GM19397 (cell line): ENCODE results near the gene ALOX5.
"Not testable (repeated sequence)": the region's sequence is repeated elsewhere in the genome, so short reads cannot be mapped to it uniquely, and the experiment has no call there.

ENCODE experiments used
- ATAC-seq: cut with Tn5 transposase; IDR thresholded peaks from one replicate; pipeline ENCODE4 v1.9.1; 2021; ENCODE audit warnings: mild to moderate bottlenecking, moderate library complexity; ENCODE audit not compliant: unreplicated experiment

Gene ALOX5

DNA sequence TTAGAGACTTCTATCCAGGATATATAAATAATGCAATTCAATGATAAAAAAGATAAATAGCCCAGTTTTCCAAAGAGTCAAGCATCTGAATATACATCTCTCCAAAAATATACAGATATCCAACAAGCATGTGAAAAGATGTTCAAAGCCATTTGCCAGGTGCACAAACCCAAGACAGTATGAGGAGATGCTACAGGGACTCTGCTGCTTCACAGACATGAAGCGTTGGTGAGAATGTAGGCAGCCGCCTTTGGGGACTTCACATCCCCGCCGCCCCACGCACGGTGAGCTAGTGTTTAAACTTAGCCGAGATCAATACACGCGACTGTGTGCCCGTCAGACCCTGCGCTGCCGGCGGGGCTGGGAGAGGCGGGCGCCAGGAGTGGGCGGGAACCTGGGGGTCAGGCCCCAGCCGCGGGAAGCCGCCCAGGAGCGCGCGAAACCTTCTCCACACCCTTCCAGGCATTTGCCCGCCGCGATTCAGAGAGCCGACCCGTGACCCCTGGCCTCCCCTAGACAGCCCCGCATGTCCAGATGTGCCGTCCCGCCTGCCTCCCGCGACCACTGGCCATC is 927 bp upstream of the ALOX5 start:
- ATAC-seq = peak; percentile 44

DNA sequence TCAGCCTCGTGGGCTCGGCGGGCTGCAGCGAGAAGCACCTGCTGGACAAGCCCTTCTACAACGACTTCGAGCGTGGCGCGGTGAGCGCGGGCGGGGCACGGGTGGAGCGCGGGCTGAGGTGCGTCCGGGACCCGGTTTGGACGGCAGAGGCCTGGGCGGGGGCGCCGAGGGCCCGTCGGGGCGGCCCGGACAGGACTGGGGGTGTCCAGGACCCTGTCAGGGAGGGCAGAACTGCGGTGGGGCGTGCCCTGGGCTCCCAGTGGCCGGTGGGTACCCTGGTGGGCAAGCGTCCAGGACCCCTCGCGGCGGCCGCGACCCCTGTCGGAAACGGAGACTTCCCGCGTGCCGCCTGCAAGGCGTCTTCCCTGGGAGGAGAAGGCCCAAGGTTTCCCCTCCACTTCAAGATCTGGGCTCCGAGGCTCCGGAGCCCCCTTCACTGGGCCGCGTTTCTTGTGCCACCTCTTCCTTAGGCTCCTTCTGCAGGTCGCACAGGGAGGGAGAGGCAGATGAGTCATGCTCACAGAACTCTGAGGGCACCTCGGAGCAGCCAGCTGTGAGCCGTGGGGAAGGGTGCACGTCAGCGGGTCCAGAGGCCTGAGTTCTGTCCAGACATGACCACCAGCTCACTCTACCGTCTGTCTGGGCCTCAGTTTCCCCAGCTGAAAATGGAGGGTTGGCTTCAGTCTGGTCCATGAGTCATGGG is 485 bp downstream of the ALOX5 start:
- ATAC-seq = no peak

DNA sequence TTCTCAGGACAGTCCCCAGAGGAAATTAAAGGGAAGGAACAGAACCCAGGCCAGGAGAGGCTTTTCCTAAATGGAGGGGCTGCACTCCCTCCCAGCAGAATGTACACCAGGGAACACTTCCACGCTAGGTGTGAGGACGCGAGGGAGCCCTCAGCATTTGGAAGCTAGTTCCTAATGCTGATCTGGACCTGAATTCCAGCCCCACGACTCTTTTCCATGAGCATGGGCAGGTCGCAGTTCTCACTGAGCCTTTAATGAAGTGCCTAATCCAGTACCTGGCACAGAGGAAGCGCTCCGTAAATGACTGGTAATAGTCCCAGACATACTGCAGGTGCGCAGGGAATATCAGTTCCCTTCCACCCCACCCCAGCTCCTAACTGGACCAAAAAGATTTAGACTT is 1.1 kb downstream of the ALOX5 start:
- ATAC-seq = no peak

DNA sequence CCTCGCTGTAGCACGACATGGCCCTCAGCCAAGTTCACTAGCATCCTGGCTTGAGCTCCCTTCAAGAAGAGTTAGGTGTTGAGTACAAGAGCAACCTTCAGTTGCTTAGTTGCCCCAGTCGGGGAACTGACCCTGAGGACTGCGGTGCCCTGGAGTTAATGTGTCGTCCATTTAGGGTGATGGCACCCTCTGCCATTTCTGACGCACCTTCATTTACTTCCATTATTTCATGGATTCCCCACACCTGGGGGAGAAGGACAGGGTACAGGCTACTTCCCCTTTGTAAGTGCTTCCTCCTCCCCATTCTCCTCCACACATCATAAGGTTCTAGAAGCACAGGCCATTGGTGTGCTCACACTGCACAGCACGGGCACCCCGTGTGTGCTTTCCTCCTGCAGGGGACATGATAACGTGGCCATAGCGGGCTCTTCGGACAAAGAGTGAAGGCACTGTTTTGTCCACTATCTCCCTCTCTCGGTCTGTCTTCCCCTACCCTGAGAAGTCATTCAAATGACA is 1.8 kb downstream of the ALOX5 start:
- ATAC-seq = no peak

DNA sequence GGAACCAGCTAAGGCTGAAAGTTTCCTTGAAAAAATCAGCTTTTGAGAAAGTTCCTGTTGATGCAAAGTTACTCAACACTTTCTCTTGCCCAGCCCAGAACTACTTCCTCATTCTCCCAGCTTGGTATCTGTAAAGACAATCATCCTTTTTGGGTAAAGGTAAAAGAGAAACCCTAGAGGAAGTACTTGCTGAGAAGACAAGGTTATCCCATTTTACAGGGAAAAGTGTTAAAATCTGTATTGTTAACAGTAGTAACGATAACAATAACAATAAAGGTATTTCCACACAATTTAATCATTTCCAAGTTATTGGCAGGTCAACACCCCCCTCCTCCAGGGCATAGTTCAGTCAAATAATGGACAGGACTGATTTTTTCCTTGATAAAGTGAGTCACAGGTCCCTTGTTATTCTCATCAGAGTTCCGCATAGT is 2.4 kb downstream of the ALOX5 start:
- no peak for ATAC-seq

DNA sequence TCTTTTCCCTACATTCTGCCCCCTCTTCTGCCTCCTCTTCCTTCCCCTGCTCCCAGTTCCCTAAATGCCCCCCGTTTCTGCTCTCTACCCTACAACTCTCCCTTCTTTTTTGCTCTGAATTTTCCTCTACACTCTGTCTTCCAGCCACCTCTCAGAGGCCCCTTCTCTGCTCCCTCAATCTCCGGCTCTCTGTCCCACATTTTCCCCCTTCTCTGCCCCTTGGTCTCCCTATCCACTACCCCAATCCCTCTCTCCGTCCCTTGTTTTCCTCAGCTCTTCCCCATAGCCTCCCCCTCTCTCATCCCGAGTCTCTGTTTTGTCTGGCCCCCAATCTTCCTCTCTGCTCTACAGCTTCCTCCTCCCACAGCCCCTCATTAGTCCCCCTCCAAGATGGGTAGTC is 3.3 kb downstream of the ALOX5 start:
- no peak for ATAC-seq

DNA sequence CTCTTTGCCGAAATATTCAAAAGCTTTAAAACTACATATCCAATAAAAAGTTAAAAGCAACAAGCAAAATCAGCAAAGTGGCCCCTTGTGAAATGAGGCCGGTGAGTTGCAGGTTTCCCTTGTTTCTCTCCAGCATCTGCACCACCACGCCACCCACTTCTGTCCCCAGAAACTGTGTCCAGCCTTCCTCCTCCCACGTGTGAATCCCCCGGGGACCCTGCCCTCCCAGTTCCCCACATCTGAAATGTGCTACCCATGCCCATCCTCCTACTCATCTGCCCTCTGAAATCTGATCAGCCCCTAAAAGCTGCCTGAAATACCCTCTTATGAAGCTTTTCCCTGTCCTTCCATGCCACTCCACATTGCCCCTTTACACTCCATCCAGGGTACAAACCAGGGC is 3.8 kb downstream of the ALOX5 start:
- ATAC-seq = no peak

DNA sequence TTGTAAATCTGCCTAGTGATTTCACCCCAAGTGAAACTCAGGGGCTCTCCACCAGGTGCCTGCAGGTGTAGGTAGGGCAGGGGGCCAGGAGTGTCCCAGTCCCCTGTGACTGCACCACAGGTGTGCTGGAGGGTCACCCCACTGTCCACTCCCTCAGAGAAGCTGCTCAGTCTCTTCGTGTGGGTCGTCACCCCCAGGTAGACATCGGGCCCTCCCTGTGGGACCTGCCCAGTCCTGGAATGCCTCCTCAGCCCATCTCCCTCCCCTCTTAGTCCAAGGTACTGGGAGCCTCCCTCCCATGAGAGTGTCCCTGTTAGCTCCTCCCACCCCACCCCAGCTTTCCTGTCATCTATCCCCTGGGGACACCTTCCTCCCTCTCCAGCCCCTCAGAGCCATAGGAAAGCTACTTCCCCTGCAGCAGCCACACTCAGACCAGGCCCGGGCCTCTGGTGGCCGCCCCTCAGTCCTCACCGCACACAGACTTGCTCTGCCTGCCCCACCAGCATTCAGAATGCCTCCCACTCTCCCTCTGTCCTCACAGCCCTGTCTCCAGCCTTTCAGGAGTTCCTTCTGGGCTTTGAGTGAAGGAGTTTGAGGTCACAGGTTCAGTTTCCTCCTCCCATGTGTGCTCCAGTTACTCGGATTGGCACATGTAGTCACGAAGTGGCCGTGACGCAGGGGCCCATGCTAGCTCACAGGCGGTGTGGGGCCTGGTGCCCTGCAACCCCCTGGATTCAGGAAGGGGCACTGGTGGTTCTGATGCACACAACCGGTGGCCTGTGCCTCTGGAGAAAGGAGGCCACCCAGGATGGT is 5.1 kb downstream of the ALOX5 start:
- no peak for ATAC-seq

DNA sequence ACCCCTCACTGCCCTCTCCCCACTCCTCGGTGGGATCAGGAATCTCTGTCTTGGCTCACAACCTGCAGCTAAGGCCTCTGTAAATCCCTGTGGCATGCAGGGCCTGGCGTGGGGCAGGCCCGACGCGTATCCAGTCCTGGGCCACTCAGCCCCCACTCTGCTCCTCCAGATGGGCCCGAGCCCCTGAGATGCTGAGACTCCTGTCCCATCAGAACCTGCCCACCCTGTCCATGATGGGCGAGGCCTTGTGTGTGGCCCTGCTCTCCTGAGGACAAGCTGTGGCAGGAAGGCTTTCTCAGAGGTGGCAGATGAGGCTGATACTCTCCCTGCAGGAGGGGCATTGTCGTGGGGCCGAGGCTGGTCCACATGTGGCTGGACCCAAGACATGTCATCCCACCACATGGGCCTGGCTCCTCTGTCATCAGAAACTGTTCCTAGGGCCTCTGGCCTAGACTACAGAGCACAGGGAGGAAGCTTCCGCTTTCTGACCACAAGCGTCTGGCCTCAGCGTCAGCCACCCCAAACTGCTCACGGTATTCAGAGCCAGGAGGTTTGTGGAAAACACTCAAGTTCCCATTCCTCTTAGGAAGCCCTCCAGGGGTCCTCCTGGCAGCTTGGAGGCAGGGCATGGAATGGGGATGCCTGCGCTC is 6.0 kb downstream of the ALOX5 start:
- no peak for ATAC-seq

DNA sequence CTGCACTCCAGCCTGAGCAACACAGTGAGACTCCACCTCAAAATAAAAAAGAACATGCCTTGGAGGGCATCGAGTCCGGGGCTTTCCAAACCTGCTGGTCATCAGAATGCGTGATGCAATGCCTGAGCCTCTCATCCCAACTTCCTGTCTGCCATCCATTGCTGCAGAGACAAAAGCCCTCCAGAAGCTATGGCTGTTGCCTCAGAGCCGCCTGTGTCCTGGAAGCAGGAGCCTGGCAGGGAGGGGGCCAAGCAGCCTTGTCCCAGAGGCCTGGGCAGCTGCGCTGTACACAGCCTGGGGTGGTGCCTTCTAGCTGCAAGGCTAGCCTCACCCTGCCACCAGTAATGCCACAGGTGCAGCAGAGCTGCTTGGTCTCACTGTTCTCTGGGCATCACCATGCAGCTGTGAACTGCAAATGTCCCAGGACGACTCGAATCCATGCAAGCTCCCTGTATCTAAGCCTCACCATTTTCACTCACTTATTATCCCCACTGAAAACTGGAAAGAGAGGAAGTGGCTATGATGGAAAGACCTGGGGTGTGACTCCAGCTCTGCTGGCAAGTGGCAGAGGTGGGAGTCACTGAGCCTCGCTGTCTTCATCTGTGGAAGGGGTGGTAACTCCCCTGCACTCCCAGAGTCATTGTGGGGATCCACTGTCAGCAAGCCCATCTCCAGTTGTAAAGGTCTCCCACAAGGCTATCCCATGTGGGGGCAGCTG is 7.0 kb downstream of the ALOX5 start:
- ATAC-seq = no peak

DNA sequence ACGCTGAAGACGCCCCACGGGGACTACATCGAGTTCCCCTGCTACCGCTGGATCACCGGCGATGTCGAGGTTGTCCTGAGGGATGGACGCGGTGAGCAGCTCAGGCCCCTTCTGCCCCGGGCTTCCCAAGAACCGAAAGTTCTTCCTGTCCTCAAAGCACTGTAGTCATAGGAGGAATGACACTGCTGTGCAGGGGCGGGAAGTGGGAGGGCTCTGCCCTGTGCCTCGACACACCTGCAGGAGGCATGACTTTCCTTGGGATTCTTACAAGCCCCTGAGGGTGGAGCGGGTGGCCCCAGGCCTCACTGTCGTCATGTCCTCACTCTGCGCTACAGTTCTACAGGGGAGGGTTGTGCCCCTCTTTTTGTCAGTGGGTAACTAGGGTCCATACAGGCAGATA is 8.6 kb downstream of the ALOX5 start:
- ATAC-seq = no peak

DNA sequence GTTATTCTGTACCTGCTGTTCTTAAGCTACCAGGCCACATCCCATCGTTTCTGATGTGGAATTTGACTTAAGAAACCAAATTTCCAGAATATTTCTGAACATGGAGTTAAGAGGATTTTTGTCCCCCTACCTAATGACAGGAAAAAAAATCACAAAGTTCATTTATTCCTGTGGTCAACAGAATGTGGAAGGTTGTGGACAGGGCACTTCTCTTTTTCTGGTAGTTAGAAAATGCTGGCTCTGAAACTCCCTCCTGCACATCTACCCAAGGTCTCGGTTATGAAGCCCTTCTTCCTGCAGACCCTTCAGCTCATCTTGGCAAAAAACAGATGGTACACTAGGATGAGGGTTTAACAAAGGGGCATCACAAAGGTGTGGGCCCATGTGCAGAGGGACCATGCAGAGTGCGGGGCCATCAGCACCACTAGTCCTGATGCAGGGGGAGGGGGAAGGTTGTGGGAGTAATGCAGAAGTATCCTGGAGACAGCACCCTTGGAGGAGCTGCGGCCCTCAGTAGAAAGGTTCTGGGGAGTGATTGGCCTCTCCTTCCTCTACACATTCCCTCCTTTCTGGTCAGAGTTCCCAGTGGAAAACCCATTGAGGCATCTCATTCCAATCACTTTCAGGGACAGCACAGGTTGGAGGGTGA is 9.8 kb downstream of the ALOX5 start:
- ATAC-seq = no peak

DNA sequence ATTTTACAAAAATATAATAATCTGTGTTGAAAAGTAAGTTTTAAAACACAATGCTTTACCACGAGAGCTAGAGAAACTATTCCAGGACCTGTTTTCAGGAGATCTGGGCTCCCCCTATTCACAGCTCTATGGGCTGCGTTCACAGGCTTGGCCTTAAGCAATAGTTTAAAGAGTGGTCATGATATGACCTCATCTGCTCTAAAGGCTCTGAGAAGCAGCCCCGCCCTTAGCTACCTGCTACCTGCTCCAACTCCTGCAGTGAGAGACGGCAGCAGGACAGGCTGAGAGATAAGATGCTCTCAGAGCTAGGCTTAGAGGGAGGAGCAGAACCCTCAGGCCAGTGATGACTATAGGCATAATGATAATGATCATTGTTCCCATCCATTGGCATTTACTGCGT is 12.6 kb downstream of the ALOX5 start:
- no peak for ATAC-seq

DNA sequence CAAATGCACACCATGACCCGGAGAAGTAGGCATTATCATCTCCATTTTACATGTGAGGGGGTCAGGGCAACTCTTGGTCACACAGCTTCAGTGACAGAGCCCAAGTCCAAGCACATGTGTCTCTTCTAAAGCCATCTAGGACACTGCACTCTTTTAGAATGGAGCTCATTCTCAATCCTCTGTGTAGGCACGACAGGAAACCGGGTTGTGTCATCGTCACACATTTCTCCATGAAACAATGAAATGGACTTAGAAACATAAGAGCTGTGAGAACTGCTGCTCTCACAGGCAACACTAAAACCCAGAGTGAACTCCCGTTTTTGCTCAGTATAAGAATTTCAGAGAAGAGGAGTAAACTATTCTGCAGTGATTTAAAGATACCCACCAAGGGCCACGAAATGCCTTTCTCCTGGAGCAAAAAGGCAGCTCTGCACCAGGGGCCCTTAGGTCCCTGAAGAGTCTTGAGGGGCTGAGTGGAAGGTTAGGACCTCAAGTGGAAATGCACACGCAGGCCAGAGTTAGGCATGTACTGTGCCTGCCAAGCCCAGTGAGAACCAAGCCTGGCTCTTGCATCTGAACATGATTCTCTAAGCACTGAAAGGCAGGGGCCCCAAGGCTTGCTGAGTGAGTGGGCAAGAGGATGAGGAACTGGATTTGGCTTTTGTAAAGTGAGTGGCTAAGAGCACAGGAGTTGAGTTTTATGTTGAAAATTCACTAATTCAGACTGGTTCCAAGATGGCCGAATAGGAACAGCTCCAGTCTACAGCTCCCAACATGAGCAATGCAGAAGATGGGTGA is 13.3 kb downstream of the ALOX5 start:
- ATAC-seq = no peak

DNA sequence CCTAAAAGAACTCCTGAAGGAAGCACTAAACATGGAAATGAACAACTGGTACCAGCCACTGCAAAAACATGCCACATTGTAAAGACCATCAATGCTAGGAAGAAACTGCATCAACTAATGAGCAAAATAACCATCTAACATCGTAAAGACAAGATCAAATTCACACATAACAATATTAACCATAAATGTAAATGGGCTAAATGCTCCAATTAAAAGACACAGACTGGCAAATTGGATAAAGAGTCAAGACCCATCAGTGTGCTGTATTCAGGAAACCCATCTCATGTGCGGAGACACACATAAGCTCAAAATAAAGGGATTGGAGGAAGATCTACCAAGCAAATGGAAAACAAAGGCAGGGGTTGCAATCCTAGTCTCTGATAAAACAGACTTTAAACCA is 15.7 kb downstream of the ALOX5 start:
- not testable (repeated sequence) for ATAC-seq

DNA sequence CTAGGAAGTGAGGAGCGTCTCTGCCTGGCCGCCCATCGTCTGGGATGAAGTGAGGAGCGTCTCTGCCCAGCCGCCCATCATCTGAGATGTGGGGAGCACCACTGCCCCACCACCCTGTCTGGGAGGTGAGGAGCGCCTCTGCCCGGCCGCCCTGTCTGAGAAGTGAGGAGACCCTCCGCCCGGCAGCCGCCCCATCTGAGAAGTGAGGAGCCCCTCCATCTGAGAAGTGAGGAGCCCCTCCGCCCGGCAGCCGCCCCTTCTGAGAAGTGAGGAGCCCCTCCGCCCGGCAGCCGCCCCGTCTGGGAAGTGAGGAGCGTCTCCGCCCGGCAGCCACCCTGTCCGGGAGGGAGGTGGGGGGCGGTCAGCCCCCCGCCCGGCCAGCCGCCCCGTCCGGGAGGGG is 17.6 kb downstream of the ALOX5 start:
- not testable (repeated sequence) for ATAC-seq

DNA sequence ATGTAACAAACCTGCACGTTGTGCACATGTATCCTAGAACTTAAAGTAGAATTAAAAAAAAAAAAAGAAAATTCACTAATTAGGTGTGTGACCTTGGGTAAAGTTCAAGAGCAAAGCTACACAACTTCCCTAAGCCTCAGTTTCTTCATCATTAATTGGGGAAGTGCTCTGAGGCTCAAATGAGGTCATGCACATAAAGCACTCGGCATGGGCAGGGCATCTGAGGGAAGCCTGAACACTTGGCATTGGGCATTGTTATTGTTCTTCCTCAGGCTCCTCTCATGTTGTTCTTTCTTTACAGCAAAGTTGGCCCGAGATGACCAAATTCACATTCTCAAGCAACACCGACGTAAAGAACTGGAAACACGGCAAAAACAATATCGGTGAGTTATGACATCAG is 21.5 kb downstream of the ALOX5 start:
- no peak for ATAC-seq

DNA sequence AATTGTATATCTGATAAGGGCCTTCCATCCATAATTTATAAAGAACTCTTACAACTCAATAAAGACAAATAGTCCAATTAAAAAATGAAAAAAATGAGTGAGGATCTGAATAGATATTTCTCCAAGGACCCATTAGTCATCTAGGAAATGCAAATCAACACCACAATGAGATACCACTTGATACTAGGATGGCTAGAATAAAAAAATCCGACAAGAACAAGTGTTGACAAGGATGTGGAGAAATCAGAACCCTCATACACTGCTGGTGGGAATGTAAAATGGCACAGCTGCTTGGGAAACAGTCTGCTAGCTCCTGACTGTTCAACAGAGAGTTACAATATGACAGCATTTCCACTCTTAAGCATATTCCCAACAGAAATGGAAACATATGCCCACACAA is 24.6 kb downstream of the ALOX5 start:
- no peak for ATAC-seq

DNA sequence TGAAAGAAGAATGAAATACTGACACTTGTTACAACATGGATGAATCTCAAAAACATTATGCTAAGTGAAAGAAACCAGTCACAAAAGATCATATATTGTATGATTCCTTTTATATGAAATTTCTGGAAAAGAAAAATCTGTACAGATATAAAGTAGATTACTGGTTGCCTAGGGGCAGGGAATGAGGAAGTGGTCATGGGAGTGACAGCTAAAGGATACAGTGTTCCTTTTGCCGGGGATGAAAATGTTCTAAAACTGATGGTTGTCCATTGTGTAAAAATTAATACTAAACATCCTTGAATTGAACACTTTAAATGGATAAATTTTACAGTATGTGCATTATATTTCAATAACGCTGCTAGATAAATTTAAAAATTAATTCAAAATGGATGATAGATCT is 25.1 kb downstream of the ALOX5 start:
- ATAC-seq = no peak
